ENCODE measurements around the gene MALAT1. TPM values are rescaled to one million over a fixed set of nuclear protein-coding genes. Genes with fewer than 3 reads are reported as not detected.

Gene MALAT1
- total and polyA plus RNA-seq, 2 of the 13 experiments (the other 11 are each of a cell fraction or from before 2014, with no cell fraction given), result 143 to 1,237 TPM

DNA sequence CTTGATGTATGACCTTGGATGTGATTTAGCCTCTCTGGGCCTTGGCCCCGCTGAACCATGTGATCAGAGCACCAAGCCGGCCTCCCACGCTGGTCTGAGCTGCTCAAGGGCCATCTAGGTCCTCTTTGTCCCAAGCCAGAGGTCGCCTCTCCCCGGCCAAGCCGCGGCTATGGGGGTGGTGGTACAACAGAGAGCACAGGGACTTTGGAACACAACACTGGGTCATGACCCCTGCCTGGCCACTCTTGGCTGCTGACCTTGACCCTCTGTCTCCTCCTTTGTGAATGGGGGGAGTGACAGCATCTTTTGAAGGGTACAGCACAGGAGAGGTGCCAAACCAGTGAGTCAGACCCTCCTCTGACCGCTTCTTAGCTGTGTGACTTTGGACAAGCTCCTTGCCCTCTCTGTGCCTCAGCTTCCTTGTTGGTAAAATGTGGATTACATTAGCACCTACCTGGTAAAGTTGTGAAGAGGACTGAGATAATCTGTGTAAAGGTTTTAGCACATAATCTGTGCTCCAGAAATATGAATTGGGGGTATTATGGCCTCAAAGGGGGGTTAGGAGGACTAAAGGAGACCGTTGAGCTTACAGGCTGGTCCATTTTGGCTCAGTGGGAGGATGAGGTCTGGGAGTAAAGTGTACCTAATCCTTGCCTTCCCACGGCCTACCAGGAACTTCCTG is 30.8 kb downstream of the MALAT1 start (continued):
- TF ChIP-seq ATF6 (CRISPR knock-in tag; conservative IDR thresholded peaks at IDR 0.05) (no peak), PPARG (CRISPR knock-in tag; conservative IDR thresholded peaks at IDR 0.05) (0 out of 2 replicates have a peak, but pooled peaks have one; percentile 49), ZNF670 (CRISPR knock-in tag; IDR thresholded peaks at IDR 0.05; ENCODE audit: borderline replicate concordance) (no peak), HNF4A (CRISPR knock-in tag; IDR thresholded peaks at IDR 0.05) (peak; percentile 97), SP5 (CRISPR knock-in tag; IDR thresholded peaks at IDR 0.05; ENCODE audit: borderline replicate concordance, low read depth) (peak; percentile 60; the same call in 1 of the 2 replicates), ZNF430 (CRISPR knock-in tag; IDR thresholded peaks at IDR 0.05) (0 out of 2 replicates have a peak, but pooled peaks have one; percentile 49), JUN (CRISPR knock-in tag; IDR thresholded peaks at IDR 0.05) (peak; percentile 46; the same call in 1 of the 2 replicates), TBX2 (CRISPR knock-in tag; IDR thresholded peaks at IDR 0.05; ENCODE audit: borderline replicate concordance) (peak; percentile 25; the same call in 1 of the 2 replicates), NFE2L1 (CRISPR knock-in tag; IDR thresholded peaks at IDR 0.05; ENCODE audit: borderline replicate concordance) (no peak), CREB3 (CRISPR knock-in tag; IDR thresholded peaks at IDR 0.05) (no peak), ZNF143 (CRISPR knock-in tag; IDR thresholded peaks at IDR 0.05) (no peak), TGIF2 (CRISPR knock-in tag; IDR thresholded peaks at IDR 0.05) (no peak), BCL6 (CRISPR knock-in tag; IDR thresholded peaks at IDR 0.05) (peak; percentile 57; the same call in 1 of the 2 replicates), ESRRA (CRISPR knock-in tag; IDR thresholded peaks at IDR 0.05; ENCODE audit: low read depth) (peak; percentile 100), ERF (CRISPR knock-in tag; IDR thresholded peaks at IDR 0.05) (no peak), SAP130 (CRISPR knock-in tag; IDR thresholded peaks at IDR 0.05; ENCODE audit: low read depth) (peak; percentile 42), FOXJ3 (CRISPR knock-in tag; IDR thresholded peaks at IDR 0.05; ENCODE audit: borderline replicate concordance) (peak; percentile 74), FOXK1 (CRISPR knock-in tag; IDR thresholded peaks at IDR 0.05; ENCODE audit: borderline replicate concordance, low read depth) (peak; percentile 59; the same call in 1 of the 2 replicates), ZNF24 (IDR thresholded peaks at IDR 0.05) (no peak)
- TF ChIP-seq, protein P1, sequence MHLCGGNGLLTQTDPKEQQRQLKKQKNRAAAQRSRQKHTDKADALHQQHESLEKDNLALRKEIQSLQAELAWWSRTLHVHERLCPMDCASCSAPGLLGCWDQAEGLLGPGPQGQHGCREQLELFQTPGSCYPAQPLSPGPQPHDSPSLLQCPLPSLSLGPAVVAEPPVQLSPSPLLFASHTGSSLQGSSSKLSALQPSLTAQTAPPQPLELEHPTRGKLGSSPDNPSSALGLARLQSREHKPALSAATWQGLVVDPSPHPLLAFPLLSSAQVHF (CRISPR knock-in tag; IDR thresholded peaks at IDR 0.05), result no peak
- TF ChIP-seq, protein P2, sequence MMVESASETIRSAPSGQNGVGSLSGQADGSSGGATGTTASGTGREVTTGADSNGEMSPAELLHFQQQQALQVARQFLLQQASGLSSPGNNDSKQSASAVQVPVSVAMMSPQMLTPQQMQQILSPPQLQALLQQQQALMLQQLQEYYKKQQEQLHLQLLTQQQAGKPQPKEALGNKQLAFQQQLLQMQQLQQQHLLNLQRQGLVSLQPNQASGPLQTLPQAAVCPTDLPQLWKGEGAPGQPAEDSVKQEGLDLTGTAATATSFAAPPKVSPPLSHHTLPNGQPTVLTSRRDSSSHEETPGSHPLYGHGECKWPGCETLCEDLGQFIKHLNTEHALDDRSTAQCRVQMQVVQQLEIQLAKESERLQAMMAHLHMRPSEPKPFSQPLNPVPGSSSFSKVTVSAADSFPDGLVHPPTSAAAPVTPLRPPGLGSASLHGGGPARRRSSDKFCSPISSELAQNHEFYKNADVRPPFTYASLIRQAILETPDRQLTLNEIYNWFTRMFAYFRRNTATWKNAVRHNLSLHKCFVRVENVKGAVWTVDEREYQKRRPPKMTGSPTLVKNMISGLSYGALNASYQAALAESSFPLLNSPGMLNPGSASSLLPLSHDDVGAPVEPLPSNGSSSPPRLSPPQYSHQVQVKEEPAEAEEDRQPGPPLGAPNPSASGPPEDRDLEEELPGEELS (CRISPR knock-in tag; IDR thresholded peaks at IDR 0.05), result peak; percentile 50; the same call in 1 of the 2 replicates
- TF ChIP-seq, protein P3, sequence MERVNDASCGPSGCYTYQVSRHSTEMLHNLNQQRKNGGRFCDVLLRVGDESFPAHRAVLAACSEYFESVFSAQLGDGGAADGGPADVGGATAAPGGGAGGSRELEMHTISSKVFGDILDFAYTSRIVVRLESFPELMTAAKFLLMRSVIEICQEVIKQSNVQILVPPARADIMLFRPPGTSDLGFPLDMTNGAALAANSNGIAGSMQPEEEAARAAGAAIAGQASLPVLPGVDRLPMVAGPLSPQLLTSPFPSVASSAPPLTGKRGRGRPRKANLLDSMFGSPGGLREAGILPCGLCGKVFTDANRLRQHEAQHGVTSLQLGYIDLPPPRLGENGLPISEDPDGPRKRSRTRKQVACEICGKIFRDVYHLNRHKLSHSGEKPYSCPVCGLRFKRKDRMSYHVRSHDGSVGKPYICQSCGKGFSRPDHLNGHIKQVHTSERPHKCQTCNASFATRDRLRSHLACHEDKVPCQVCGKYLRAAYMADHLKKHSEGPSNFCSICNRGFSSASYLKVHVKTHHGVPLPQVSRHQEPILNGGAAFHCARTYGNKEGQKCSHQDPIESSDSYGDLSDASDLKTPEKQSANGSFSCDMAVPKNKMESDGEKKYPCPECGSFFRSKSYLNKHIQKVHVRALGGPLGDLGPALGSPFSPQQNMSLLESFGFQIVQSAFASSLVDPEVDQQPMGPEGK (CRISPR knock-in tag; IDR thresholded peaks at IDR 0.05), result peak; percentile 84
- TF ChIP-seq, protein P4, sequence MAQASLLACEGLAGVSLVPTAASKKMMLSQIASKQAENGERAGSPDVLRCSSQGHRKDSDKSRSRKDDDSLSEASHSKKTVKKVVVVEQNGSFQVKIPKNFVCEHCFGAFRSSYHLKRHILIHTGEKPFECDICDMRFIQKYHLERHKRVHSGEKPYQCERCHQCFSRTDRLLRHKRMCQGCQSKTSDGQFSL (CRISPR knock-in tag; IDR thresholded peaks at IDR 0.05), result peak; percentile 76; the same call in 1 of the 2 replicates

All from HepG2 (cell line).